ENCODE results near the gene MAPK8IP3. TPM values are rescaled to one million over a fixed set of nuclear protein-coding genes. Genes with fewer than 3 reads are reported as not detected.
A peak's percentile ranks its signal among the peaks of the same experiment; 100 is the strongest.
"Not testable (repeated sequence)": the region's sequence is repeated elsewhere in the genome, so short reads cannot be mapped to it uniquely, and the experiment has no call there.

MAPK8IP3 gene
- total RNA-seq, 1 donor from 2014 or later: 157 TPM

GRCh38 chr16:1696863-1697262 lies 9.1 kb upstream of the MAPK8IP3 start:
- Mint-ChIP-seq H3K27ac (no peak overlapping the region), H3K4me3 (ENCODE audit: low read depth) (no peak overlapping the region), H3K4me1 (ENCODE audit: low read depth) (no peaks in the 10 kb centered on the region), H3K27me3 (no peaks in the 10 kb centered on the region), H3K36me3 (ENCODE audit: insufficient read depth) (peaks cover 41% of the 10 kb centered on the region), H3K9me3 (ENCODE audit: low read depth) (no peaks in the 10 kb centered on the region)
- no peak for TF ChIP-seq CTCF (IDR thresholded peaks at IDR 0.05; ENCODE audit: unreplicated experiment)
- DNase-seq (ENCODE audit: low spot score, unreplicated experiment): no peak

- H3K9me3 Mint-ChIP-seq (ENCODE audit: low read depth): no peaks in the 10 kb centered on the region
- H3K4me1 Mint-ChIP-seq (ENCODE audit: low read depth): no peaks in the 10 kb centered on the region
- no peak overlapping the region for H3K4me3 Mint-ChIP-seq (ENCODE audit: low read depth)
- DNase-seq (ENCODE audit: low spot score, unreplicated experiment): no peak
- TF ChIP-seq CTCF (IDR thresholded peaks at IDR 0.05; ENCODE audit: unreplicated experiment): no peak
- no peaks in the 10 kb centered on the region for H3K27me3 Mint-ChIP-seq
- peaks cover 37% of the 10 kb centered on the region for H3K36me3 Mint-ChIP-seq (ENCODE audit: insufficient read depth)
- no peak overlapping the region for H3K27ac Mint-ChIP-seq
These were observed 7.3 kb upstream of the MAPK8IP3 start for GRCh38 chr16:1698680-1699079.

- no peak overlapping the region for H3K4me3 Mint-ChIP-seq (ENCODE audit: low read depth)
- no peaks in the 10 kb centered on the region for H3K9me3 Mint-ChIP-seq (ENCODE audit: low read depth)
- no peak for TF ChIP-seq CTCF (IDR thresholded peaks at IDR 0.05; ENCODE audit: unreplicated experiment)
- H3K27me3 Mint-ChIP-seq: no peaks in the 10 kb centered on the region
- H3K27ac Mint-ChIP-seq: no peak overlapping the region
- no peaks in the 10 kb centered on the region for H3K4me1 Mint-ChIP-seq (ENCODE audit: low read depth)
- DNase-seq (ENCODE audit: low spot score, unreplicated experiment): no peak
- peaks cover 27% of the 10 kb centered on the region for H3K36me3 Mint-ChIP-seq (ENCODE audit: insufficient read depth)
These were observed 5.7 kb upstream of the MAPK8IP3 start for GRCh38 chr16:1700246-1700645.

GRCh38 chr16:1701216-1701878 lies 4.6 kb upstream of the MAPK8IP3 start:
- Mint-ChIP-seq H3K27me3 (no peaks in the 10 kb centered on the region), H3K9me3 (ENCODE audit: low read depth) (no peaks in the 10 kb centered on the region), H3K27ac (peak overlapping the region; percentile 60), H3K4me3 (ENCODE audit: low read depth) (no peak overlapping the region), H3K4me1 (ENCODE audit: low read depth) (peaks cover 2% of the 10 kb centered on the region), H3K36me3 (ENCODE audit: insufficient read depth) (peaks cover 24% of the 10 kb centered on the region)
- TF ChIP-seq CTCF (IDR thresholded peaks at IDR 0.05; ENCODE audit: unreplicated experiment): no peak
- DNase-seq (ENCODE audit: low spot score, unreplicated experiment): no peak

GRCh38 chr16:1705324-1705687 lies 689 bp upstream of the MAPK8IP3 start:
- H3K4me3 Mint-ChIP-seq (ENCODE audit: low read depth): peak overlapping the region; percentile 99
- H3K27ac Mint-ChIP-seq: peak overlapping the region; percentile 99
- H3K27me3 Mint-ChIP-seq; H3K36me3 Mint-ChIP-seq (ENCODE audit: insufficient read depth); H3K9me3 Mint-ChIP-seq (ENCODE audit: low read depth); DNase-seq (ENCODE audit: low spot score, unreplicated experiment): not testable (repeated sequence)
- peaks cover 13% of the 10 kb centered on the region for H3K4me1 Mint-ChIP-seq (ENCODE audit: low read depth)
